ENCODE data around the gene CELF2.

DNA sequence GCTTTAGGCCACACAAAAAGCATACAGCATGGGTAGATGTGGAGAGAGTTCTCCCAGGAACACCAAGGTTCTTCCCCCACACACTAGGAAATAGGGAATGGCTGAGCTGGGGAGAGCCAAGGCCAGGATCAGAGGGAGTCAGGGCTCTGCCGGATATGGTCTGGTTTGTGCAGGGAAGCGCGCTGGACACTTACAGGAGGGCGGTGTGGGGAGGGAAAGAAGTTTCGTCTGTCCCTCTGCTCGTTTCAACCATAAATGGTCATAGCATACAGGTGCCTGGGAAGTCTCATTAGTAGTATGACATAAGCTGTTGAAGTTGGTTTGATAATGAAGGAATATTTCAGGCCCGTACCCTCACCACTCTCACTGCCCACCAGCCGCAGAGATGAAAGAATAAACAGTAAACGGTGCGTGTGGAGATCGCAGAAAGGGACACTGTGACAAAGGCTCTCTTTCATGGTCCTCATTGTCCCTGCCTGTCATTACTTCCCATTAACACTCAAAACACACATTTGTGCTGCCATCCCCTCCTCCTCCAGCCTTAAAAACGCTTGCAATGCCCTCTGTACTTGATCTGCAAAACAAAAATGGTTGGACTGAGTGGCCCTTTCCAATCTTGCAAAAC, 207.2 kb downstream of the CELF2 start:
- TF ChIP-seq NR2C2 (CRISPR knock-in tag; IDR thresholded peaks at IDR 0.05), result no peak
- no peak for TF ChIP-seq NR2C2 (tag; IDR thresholded peaks at IDR 0.05)
- TF ChIP-seq, protein P1, sequence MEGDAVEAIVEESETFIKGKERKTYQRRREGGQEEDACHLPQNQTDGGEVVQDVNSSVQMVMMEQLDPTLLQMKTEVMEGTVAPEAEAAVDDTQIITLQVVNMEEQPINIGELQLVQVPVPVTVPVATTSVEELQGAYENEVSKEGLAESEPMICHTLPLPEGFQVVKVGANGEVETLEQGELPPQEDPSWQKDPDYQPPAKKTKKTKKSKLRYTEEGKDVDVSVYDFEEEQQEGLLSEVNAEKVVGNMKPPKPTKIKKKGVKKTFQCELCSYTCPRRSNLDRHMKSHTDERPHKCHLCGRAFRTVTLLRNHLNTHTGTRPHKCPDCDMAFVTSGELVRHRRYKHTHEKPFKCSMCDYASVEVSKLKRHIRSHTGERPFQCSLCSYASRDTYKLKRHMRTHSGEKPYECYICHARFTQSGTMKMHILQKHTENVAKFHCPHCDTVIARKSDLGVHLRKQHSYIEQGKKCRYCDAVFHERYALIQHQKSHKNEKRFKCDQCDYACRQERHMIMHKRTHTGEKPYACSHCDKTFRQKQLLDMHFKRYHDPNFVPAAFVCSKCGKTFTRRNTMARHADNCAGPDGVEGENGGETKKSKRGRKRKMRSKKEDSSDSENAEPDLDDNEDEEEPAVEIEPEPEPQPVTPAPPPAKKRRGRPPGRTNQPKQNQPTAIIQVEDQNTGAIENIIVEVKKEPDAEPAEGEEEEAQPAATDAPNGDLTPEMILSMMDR (IDR thresholded peaks at IDR 0.05 in 2 of 3, conservative IDR thresholded peaks at IDR 0.05 in 1 of 3; ENCODE audit: insufficient read depth in 2 of 3, low read depth in 1 of 3, low read length in 3 of 3), result no peak
- no peak for TF ChIP-seq YY1 (IDR thresholded peaks at IDR 0.05; ENCODE audit: borderline replicate concordance in 1 of 3, control insufficient read depth in 1 of 3, extremely low read depth in 1 of 3, insufficient read depth in 3 of 3, insufficient read length in 1 of 3, insufficient replicate concordance in 2 of 3, low read depth in 1 of 3, low read length in 2 of 3)
- no peak for TF ChIP-seq PML (IDR thresholded peaks at IDR 0.05; ENCODE audit: low read length)
- TF ChIP-seq, protein P2, sequence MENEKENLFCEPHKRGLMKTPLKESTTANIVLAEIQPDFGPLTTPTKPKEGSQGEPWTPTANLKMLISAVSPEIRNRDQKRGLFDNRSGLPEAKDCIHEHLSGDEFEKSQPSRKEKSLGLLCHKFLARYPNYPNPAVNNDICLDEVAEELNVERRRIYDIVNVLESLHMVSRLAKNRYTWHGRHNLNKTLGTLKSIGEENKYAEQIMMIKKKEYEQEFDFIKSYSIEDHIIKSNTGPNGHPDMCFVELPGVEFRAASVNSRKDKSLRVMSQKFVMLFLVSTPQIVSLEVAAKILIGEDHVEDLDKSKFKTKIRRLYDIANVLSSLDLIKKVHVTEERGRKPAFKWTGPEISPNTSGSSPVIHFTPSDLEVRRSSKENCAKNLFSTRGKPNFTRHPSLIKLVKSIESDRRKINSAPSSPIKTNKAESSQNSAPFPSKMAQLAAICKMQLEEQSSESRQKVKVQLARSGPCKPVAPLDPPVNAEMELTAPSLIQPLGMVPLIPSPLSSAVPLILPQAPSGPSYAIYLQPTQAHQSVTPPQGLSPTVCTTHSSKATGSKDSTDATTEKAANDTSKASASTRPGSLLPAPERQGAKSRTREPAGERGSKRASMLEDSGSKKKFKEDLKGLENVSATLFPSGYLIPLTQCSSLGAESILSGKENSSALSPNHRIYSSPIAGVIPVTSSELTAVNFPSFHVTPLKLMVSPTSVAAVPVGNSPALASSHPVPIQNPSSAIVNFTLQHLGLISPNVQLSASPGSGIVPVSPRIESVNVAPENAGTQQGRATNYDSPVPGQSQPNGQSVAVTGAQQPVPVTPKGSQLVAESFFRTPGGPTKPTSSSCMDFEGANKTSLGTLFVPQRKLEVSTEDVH (IDR thresholded peaks at IDR 0.05; ENCODE audit: low read depth, partially characterized antibody), result no peak
- no peak for TF ChIP-seq EZH2 (IDR thresholded peaks at IDR 0.05; ENCODE audit: borderline replicate concordance, low read depth, low read length)
- no peak for TF ChIP-seq EHMT2 (IDR thresholded peaks at IDR 0.05)
- TF ChIP-seq, protein P3, sequence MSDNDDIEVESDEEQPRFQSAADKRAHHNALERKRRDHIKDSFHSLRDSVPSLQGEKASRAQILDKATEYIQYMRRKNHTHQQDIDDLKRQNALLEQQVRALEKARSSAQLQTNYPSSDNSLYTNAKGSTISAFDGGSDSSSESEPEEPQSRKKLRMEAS (CRISPR knock-in tag; IDR thresholded peaks at IDR 0.05), result no peak
- TF ChIP-seq, protein P4, sequence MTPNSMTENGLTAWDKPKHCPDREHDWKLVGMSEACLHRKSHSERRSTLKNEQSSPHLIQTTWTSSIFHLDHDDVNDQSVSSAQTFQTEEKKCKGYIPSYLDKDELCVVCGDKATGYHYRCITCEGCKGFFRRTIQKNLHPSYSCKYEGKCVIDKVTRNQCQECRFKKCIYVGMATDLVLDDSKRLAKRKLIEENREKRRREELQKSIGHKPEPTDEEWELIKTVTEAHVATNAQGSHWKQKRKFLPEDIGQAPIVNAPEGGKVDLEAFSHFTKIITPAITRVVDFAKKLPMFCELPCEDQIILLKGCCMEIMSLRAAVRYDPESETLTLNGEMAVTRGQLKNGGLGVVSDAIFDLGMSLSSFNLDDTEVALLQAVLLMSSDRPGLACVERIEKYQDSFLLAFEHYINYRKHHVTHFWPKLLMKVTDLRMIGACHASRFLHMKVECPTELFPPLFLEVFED (CRISPR knock-in tag; conservative IDR thresholded peaks at IDR 0.05), result no peak
- no peak for TF ChIP-seq FOXM1 (IDR thresholded peaks at IDR 0.05; ENCODE audit: low read depth)
- TF ChIP-seq FOXM1 (CRISPR knock-in tag; IDR thresholded peaks at IDR 0.05; ENCODE audit: low read depth), result no peak
- TF ChIP-seq, protein P5, sequence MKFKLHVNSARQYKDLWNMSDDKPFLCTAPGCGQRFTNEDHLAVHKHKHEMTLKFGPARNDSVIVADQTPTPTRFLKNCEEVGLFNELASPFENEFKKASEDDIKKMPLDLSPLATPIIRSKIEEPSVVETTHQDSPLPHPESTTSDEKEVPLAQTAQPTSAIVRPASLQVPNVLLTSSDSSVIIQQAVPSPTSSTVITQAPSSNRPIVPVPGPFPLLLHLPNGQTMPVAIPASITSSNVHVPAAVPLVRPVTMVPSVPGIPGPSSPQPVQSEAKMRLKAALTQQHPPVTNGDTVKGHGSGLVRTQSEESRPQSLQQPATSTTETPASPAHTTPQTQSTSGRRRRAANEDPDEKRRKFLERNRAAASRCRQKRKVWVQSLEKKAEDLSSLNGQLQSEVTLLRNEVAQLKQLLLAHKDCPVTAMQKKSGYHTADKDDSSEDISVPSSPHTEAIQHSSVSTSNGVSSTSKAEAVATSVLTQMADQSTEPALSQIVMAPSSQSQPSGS (CRISPR knock-in tag; IDR thresholded peaks at IDR 0.05), result no peak

All from K562 (cell line).